AG09319 (cell line): Measurements from ENCODE around the gene MAFG.
A peak's percentile ranks its signal among the peaks of the same experiment; 100 is the strongest.

Experiments used
- DNase-seq: peaks from one replicate; pipeline ENCODE4 v3.0.0-alpha.2; 2010; ENCODE audit warnings: low read depth; ENCODE audit errors: extremely low read depth
- TF ChIP-seq, protein P1 (sequence below): IDR thresholded peaks from 2 replicates; pipeline ENCODE4 v1.5.1; 2011; ENCODE audit warnings: low read depth, mild to moderate bottlenecking, inconsistent platforms, low read length, moderate library complexity

MAFG gene

DNA sequence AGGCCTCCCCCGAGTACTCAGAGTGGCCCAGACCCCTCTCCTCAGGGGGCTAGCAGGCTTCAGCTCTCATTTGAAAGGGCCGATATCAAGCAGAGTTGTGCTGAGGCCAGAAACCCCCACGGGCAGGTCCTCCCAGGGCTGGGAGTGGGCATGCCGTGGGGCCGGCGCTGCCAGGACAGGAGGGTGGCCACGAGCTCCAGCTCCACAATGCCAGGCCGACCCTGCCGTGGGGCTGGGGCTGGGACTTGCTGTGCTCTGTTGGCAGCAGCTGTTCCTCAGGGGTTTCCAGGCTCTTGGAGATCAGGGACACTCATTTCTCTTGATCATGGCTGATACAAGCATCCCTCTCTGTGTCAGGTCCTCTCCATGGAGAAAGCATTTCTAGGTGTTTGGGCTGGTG lies 28.6 kb downstream of the MAFG start:
- TF ChIP-seq, protein P1, sequence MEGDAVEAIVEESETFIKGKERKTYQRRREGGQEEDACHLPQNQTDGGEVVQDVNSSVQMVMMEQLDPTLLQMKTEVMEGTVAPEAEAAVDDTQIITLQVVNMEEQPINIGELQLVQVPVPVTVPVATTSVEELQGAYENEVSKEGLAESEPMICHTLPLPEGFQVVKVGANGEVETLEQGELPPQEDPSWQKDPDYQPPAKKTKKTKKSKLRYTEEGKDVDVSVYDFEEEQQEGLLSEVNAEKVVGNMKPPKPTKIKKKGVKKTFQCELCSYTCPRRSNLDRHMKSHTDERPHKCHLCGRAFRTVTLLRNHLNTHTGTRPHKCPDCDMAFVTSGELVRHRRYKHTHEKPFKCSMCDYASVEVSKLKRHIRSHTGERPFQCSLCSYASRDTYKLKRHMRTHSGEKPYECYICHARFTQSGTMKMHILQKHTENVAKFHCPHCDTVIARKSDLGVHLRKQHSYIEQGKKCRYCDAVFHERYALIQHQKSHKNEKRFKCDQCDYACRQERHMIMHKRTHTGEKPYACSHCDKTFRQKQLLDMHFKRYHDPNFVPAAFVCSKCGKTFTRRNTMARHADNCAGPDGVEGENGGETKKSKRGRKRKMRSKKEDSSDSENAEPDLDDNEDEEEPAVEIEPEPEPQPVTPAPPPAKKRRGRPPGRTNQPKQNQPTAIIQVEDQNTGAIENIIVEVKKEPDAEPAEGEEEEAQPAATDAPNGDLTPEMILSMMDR, result no peak

DNA sequence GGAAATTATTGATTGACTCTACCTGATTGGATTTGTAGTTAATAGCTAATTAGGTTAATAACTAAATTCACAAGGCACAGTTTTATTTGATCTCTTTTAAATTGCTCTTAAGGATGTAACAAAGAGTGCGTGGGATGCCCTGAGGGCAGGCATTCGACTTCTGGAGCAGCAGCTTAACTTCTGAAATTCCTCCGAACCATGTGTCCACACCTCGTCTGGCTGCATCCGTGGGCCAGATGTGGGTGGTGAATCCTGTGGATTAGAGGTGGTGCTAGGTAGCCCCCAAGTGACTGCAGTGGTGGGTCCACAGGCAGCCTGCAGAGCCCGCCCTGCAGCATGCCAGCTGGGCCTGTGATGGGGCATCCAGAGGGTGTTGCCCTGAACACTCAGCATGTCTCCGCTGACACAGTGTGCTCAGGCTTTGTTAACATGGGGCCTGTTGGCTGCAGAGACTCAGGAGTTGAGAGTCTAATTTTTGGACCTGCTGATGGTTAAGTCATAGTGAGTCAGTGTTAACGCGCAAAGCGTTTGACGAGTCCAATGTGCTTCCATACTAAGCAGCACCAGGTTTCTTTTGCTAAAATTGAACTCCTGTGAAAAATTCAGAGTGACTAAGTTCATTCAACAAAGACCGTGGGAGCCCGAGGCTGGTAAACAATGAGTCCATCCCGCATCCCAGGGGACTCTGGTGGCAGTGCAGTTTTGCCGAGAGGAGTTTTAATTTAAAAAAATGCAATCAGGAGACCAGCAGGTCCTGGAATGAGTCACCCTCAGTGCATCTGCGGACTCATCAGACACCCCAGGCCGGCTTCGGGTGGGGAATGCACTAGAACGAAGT lies 29.3 kb downstream of the MAFG start:
- TF ChIP-seq, protein P1, result no peak
- peak; percentile 23 for DNase-seq

More for the DNA sequence above, 28.6 kb downstream of the MAFG start:
- DNase-seq, result no peak

DNA sequence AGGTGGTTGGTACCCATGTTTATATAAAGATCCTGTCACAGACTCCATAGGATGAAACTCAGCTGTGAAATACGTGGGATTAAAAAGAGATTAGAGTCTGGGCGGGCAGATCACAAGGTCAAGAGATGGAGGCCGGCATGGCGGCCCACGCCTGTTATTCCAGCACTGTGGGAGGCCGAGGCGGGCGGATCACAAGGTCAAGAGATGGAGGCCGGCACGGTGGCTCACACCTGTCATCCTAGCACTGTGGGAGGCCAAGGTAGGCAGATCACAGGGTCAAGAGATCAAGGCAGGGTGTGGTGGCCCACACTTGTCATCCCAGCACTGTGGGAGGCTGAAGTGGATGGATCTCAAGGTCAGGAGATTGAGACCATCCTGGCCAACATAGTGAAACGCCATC lies 32.1 kb downstream of the MAFG start:
- TF ChIP-seq, protein P1, result no peak
- DNase-seq, result no peak

- TF ChIP-seq, protein P1, result no peak
- no peak for DNase-seq
Measured at GRCh38 chr17:81891303-81891552, 36.3 kb downstream of the MAFG start.

DNA sequence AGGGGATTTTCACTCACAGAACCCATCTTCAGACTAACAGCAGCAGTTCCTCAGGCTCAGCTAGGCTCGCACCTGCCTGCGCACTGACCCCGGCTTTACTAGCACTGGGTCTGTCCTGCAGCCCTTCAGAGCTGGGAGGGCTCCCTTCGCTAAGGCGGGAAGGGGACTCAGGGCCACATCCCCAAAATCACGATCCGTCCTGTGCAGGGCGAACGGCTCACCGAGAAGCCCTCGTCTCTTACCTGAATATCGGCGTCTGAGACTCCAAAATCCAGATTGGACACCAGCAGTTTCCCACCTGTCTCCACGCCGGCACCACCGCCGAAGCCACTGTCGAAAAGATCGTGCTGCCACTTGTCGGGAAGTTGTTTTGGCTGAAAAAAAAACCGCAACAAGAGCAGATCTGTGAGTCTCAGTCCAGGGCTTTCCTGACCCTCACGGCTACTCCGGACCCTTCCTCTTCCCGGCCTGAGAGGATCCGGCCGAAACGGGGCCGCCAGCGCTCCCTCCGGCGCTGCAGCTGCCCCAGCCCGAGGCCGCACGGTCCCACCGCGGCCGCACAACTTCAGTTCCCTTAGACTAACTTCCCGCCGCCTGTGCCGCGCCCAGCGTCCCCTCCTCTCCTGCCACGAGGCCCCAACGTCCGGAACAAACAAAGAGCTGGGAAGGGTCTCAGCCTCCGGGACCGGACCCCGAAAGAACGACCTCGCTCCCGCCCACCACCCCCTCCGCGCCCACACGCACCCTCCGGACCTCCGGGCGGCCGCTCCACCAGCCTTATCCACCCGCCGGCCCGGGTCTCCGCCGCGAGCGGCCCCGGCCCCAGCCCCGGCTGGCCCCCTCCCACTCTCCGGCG lies 36.9 kb downstream of the MAFG start:
- DNase-seq, result no peak
- TF ChIP-seq, protein P1, result no peak

DNA sequence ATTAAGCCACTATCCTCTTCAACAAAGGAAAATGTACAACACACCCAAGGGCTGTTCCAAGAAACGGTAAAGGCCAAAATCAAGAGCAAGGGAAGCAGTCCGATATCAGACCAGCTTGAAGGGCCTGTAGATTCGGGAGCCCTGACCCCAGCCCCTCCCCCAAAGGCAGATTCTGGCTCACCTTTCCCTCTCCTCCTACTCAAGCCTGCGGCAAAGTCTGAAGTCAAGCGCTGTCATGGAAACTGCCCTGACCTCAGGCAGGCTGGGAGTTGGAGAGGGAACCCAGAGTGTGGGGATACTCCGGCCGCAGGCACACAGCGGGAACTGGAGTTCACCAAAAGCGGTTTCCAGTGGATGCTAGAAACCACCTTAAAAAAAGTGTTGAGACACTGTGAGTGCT lies 37.9 kb downstream of the MAFG start:
- TF ChIP-seq, protein P1, result no peak

DNA sequence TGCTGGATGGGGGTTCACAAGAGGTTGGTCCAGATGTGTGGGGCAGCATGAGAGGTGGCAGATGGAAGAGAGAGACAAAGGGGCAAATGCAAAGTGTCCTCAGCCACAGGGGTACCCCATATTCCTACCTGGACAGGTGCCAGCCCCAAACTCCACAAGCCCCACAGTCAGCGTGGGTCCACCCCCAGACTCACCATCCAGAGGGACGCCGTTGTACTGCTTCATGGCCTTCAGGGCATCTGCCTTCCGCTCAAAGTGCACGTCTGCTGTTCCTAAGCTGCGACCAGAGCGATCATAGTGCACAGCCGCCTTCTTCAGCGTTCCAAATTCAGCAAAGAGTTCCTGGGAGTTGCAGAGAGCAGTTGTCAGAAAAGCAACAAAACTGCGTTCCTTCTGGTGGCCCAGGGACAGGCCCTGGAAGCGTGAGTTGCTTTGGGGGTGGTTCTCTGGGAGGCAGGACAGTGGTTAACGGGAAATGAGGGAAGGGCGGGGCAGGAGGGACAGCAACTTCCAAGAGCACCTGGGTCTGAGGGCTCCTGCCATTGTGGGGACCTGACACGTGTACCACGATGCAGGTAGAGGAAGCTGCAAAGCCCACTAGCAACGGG lies 38.4 kb downstream of the MAFG start:
- TF ChIP-seq, protein P1, result no peak
- DNase-seq, result no peak

More for the DNA sequence above, 37.9 kb downstream of the MAFG start:
- DNase-seq, result no peak
